Endodermal cell (in vitro differentiated cells): ENCODE results near the gene CEBPZOS. TPM values are rescaled to one million over a fixed set of nuclear protein-coding genes. Genes with fewer than 3 reads are reported as not detected.

Experiments
- DNase-seq: peaks from one replicate; pipeline ENCODE4 v3.0.0-alpha.2; 2017
- H3K27ac ChIP-seq: 2 replicates; pipeline ENCODE4 v1.5.1; 2013; ENCODE audit warnings: mild to moderate bottlenecking, low read depth, low read length, moderate library complexity
- H3K27me3 ChIP-seq: 2 replicates; pipeline ENCODE4 v1.6.1; 2013; ENCODE audit warnings: mild to moderate bottlenecking, low read length, moderate library complexity; ENCODE audit not compliant: insufficient read depth, control insufficient read depth, poor library complexity, severe bottlenecking
- H3K36me3 ChIP-seq: 2 replicates; pipeline ENCODE4 v1.7.0; 2013; ENCODE audit warnings: mild to moderate bottlenecking, low read length, moderate library complexity; ENCODE audit not compliant: control insufficient read depth, insufficient read depth
- H3K4me1 ChIP-seq: one replicate; pipeline ENCODE4 v1.7.0; 2013; ENCODE audit warnings: low read length; ENCODE audit not compliant: control insufficient read depth, insufficient read depth
- H3K4me3 ChIP-seq: 2 replicates; pipeline ENCODE4 v1.5.1; 2013; ENCODE audit warnings: mild to moderate bottlenecking, low read length, moderate library complexity
- H3K9ac ChIP-seq: 2 replicates; pipeline ENCODE4 v1.6.1; 2013; ENCODE audit warnings: mild to moderate bottlenecking, low read length, moderate library complexity; ENCODE audit not compliant: poor library complexity, severe bottlenecking; ENCODE audit errors: extremely low read depth
- H3K9me3 ChIP-seq: 2 replicates; pipeline ENCODE4 v1.6.1; 2013; ENCODE audit warnings: mild to moderate bottlenecking, low read length, moderate library complexity; ENCODE audit not compliant: control insufficient read depth
- H3K27ac Mint-ChIP-seq: 2 replicates; pipeline ENCODE4 v1.8.0; 2020; ENCODE audit warnings: mixed read lengths
- H3K27me3 Mint-ChIP-seq: 2 replicates; pipeline ENCODE4 v1.8.0; 2021; ENCODE audit warnings: mild to moderate bottlenecking, mixed read lengths; ENCODE audit not compliant: insufficient read depth
- H3K36me3 Mint-ChIP-seq: 2 replicates; pipeline ENCODE4 v1.8.0; 2020; ENCODE audit warnings: low read depth, mixed read lengths
- H3K4me1 Mint-ChIP-seq: 2 replicates; pipeline ENCODE4 v1.8.0; 2020; ENCODE audit warnings: mixed read lengths
- H3K4me3 Mint-ChIP-seq: 2 replicates; pipeline ENCODE4 v1.8.0; 2020; ENCODE audit warnings: mild to moderate bottlenecking, moderate library complexity, mixed read lengths
- H3K9me3 Mint-ChIP-seq: 2 replicates; pipeline ENCODE4 v1.8.0; 2020; ENCODE audit warnings: mild to moderate bottlenecking, mixed read lengths
- WGBS, 2 experiments: methylation state at CpG; one replicate each; pipeline versions ENCODE4 v1.1.5 to v1.1.7; 2013; ENCODE audit warnings: missing lambda C conversion rate in 2 of 2, mixed read lengths in 1 of 2; ENCODE audit not compliant: insufficient coverage in 1 of 2, insufficient read length in 1 of 2; 5-methylcytosine and 5-hydroxymethylcytosine counted together
- total RNA-seq, 2 donors: library from RNA; stranded (reverse); fragmentation: NEBNext Ultra II Directional in 1 of 2; extraction: Animal tissue kit (Norgen Biotek cat#: 25700) in 1 of 2; gene quantifications; 2 replicates in 1 of 2; 3 replicates in 1 of 2; pipeline ENCODE4 v1.2.1, GENCODE V29; 2021
- TF ChIP-seq, protein P1 (sequence below): fragments of 200-600 bp; sonication (generic); conservative IDR thresholded peaks from 2 replicates; pipeline ENCODE4 v1.5.0; 2021; ENCODE audit warnings: antibody characterized with exemption, mild to moderate bottlenecking

Gene CEBPZOS
- total RNA-seq, 2 donors from 2014 or later: 4.4 to 11.8 TPM

DNA sequence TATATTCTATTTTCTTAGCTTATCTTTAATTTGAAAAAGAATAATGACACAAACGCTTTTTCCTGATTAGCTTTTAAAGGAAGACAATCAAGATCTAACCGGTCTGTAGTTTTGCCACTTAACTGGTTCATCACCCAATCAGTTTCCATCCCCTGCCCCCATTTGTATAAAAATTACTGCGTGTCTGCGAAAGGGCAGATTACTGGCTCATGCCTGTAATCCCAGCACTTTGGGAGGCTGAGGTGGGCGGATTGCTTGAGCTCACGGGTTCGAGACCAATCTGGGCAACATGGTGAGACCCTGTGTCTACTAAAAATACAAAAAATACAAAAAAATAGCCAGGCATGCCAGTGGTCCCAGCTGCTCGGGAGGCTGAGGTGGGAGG is 2.4 kb downstream of the CEBPZOS start:
- no peak overlapping the region for H3K4me3 Mint-ChIP-seq
- 80 to 86% methylated on average over 6 to 8 of the region's 8 CpGs for WGBS, 2 experiments
- peaks cover 30% of the 10 kb centered on the region for H3K36me3 Mint-ChIP-seq
- Histone ChIP-seq H3K9ac (peak overlapping the region; percentile 8), H3K27ac (no peak overlapping the region), H3K4me3 (no peak overlapping the region), H3K36me3 (peaks cover 37% of the 10 kb centered on the region), H3K4me1 (peaks cover 4% of the 10 kb centered on the region), H3K9me3 (peaks cover 11% of the 10 kb centered on the region), H3K27me3 (no peaks in the 10 kb centered on the region)
- TF ChIP-seq, protein P1, sequence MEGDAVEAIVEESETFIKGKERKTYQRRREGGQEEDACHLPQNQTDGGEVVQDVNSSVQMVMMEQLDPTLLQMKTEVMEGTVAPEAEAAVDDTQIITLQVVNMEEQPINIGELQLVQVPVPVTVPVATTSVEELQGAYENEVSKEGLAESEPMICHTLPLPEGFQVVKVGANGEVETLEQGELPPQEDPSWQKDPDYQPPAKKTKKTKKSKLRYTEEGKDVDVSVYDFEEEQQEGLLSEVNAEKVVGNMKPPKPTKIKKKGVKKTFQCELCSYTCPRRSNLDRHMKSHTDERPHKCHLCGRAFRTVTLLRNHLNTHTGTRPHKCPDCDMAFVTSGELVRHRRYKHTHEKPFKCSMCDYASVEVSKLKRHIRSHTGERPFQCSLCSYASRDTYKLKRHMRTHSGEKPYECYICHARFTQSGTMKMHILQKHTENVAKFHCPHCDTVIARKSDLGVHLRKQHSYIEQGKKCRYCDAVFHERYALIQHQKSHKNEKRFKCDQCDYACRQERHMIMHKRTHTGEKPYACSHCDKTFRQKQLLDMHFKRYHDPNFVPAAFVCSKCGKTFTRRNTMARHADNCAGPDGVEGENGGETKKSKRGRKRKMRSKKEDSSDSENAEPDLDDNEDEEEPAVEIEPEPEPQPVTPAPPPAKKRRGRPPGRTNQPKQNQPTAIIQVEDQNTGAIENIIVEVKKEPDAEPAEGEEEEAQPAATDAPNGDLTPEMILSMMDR: no peak
- H3K27ac Mint-ChIP-seq: peak overlapping the region; percentile 88
- peaks cover 11% of the 10 kb centered on the region for H3K4me1 Mint-ChIP-seq
- H3K9me3 Mint-ChIP-seq: peaks cover 10% of the 10 kb centered on the region
- H3K27me3 Mint-ChIP-seq: no peaks in the 10 kb centered on the region
- DNase-seq: no peak

GRCh38 chr2:37201208-37201607 is 4.9 kb downstream of the CEBPZOS start:
- DNase-seq: no peak
- peaks cover 53% of the 10 kb centered on the region for H3K36me3 Mint-ChIP-seq
- TF ChIP-seq, protein P1: no peak
- Histone ChIP-seq H3K9ac (no peak overlapping the region), H3K4me1 (peaks cover 4% of the 10 kb centered on the region), H3K27ac (no peak overlapping the region), H3K36me3 (peaks cover 43% of the 10 kb centered on the region), H3K9me3 (peaks cover 22% of the 10 kb centered on the region), H3K27me3 (no peaks in the 10 kb centered on the region), H3K4me3 (no peak overlapping the region)
- H3K9me3 Mint-ChIP-seq: peaks cover 20% of the 10 kb centered on the region
- no peak overlapping the region for H3K4me3 Mint-ChIP-seq
- peaks cover 26% of the 10 kb centered on the region for H3K4me1 Mint-ChIP-seq
- no peaks in the 10 kb centered on the region for H3K27me3 Mint-ChIP-seq
- no peak overlapping the region for H3K27ac Mint-ChIP-seq
- WGBS, 2 experiments: 91% methylated on average over 1 of the region's 1 CpG; no CpG with 5 or more reads in 1 of the 2 experiments

DNA sequence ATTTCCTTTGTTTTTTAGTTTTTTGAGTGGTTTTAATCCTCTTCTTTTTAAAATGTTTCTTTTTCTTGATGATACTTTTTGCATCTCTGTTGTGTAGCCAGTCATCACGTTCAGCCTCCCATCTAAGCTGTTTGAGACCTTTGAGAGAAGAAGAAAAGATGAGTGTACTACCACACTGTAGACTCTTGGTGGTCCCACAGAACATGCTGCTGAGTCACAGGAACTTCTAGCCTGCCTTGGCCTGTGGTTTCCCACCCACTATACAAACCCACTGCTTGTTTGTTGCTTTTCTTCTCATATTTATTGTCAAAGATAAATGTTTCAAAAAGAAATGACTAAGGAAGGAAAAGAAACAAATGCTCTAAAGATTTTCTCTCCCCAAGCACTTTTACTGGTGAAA is 5.5 kb downstream of the CEBPZOS start:
- DNase-seq: no peak
- peaks cover 57% of the 10 kb centered on the region for H3K36me3 Mint-ChIP-seq
- Histone ChIP-seq H3K4me3 (no peak overlapping the region), H3K27ac (no peak overlapping the region), H3K4me1 (peaks cover 4% of the 10 kb centered on the region), H3K9ac (no peak overlapping the region), H3K36me3 (peaks cover 48% of the 10 kb centered on the region), H3K9me3 (peaks cover 28% of the 10 kb centered on the region), H3K27me3 (no peaks in the 10 kb centered on the region)
- no peak overlapping the region for H3K4me3 Mint-ChIP-seq
- H3K27me3 Mint-ChIP-seq: no peaks in the 10 kb centered on the region
- TF ChIP-seq, protein P1: peak; percentile 13
- H3K4me1 Mint-ChIP-seq: peaks cover 29% of the 10 kb centered on the region
- H3K27ac Mint-ChIP-seq: no peak overlapping the region
- H3K9me3 Mint-ChIP-seq: peaks cover 18% of the 10 kb centered on the region
- WGBS, 2 experiments: 89% methylated on average over 1 of the region's 1 CpG; no CpG with 5 or more reads in 1 of the 2 experiments
